ENCODE measurements around the gene RAMACL.

Gene RAMACL

DNA sequence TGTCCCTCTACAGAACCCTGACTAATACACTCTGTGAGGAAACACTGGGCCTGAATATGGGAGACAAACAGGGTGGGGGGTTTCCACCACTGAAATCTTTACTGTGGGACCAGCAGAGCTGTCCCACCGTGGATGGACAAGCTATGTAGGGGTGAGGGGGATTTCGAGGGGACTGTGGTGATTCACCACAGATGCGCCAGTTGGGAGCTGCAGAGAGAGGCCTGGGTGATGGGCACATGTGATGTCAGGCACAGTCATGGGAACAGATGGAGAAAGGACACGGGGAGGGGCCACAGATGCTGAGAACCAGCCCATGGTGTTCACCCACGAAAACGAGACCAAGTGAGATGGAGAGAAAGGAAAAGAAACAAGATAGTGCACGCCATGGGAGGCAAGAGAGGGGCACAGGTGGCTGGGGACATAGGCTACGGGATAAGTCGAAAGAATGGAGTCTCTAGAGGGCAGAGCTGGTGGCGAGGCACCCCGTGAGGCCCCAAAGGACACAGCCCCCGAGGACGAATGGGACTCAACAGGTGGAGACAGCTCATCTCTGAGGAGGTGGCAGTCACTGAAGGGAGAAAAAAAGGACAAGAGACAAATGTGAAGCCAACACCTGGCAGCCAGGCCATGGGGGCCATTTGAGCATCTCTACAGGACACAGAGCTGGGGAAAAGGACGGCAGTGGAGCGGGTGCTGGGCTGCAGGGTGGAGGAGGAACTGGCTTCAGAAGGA, 10.5 kb upstream of the RAMACL start:
- no peaks in the 10 kb centered on the region for H3K9me3 ChIP-seq (ENCODE audit: control insufficient read depth, low read length)
- WGBS, 2 experiments = 91 to 92% methylated on average over 15 of the region's 15 CpGs
- H3K36me3 ChIP-seq (ENCODE audit: control insufficient read depth, insufficient read depth, low read length) = no peaks in the 10 kb centered on the region
- no peak overlapping the region for H3K27ac ChIP-seq (ENCODE audit: insufficient read depth, low read depth, low read length, poor library complexity, severe bottlenecking)
- no peaks in the 10 kb centered on the region for H3K27me3 ChIP-seq (ENCODE audit: control insufficient read depth, insufficient read depth, low read length, poor library complexity, severe bottlenecking)
- H3K4me1 ChIP-seq (ENCODE audit: control insufficient read depth, insufficient read depth, low read length) = peaks cover 27% of the 10 kb centered on the region
- H3K4me3 ChIP-seq (ENCODE audit: insufficient read depth, low read depth, low read length) = no peak overlapping the region

DNA sequence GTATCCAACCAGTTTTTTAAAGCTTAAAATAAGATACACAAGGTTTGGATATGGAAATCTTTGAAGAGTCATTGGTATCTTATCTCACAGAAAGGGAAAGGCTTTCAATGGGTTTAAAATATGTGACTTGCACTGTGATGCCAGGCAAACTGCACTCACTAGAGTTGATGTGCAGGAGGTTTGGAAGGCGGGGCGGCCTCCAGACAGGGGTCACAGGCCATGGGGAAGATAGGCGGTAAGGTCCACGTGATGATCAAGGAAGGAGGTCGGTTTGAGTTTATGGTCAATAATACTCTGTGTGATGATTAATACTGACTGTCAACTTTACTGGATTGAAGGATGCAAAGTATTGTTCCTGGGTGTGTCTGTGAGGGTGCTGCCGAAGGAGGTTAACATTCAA, 9.5 kb upstream of the RAMACL start:
- no peaks in the 10 kb centered on the region for H3K36me3 ChIP-seq (ENCODE audit: control insufficient read depth, insufficient read depth, low read length)
- H3K9me3 ChIP-seq (ENCODE audit: control insufficient read depth, low read length) = no peaks in the 10 kb centered on the region
- no peak overlapping the region for H3K27ac ChIP-seq (ENCODE audit: insufficient read depth, low read depth, low read length, poor library complexity, severe bottlenecking)
- 96 to 97% methylated on average over 6 of the region's 6 CpGs for WGBS, 2 experiments
- H3K4me3 ChIP-seq (ENCODE audit: insufficient read depth, low read depth, low read length) = no peak overlapping the region
- H3K4me1 ChIP-seq (ENCODE audit: control insufficient read depth, insufficient read depth, low read length) = peaks cover 27% of the 10 kb centered on the region
- no peaks in the 10 kb centered on the region for H3K27me3 ChIP-seq (ENCODE audit: control insufficient read depth, insufficient read depth, low read length, poor library complexity, severe bottlenecking)

DNA sequence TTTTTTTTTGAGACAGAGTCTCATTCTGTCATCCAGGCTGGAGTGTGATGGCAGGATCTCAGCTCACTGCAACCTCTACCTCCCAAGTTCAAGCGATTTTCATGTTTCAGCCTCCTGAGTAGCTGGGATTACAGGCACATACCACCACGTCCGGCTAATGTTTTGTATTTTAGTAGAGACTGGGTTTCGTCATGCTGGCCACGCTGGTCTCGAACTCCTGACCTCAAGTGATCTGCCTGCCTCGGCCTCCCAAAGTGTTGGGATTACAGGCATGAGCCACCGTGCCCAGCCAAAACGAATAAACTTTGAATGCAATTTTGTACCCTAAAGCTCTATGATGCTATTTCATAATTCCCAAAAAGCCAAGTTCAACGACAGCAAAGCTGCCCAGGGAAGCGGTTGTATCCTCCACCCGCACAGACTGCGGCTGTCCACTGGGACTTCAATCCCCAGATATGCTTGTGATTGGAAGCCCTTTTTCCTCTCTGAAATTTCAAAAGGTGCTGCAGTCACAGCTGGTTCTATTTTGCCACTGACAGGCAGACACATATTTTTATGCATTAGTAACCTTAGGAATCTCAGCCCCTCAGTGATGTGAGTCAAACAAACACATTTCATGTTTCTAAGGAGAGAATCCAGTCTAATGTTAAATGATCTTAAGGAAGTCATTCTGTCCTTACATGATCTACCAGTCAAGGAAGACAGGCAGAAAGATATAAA, 8.7 kb upstream of the RAMACL start:
- Histone ChIP-seq H3K27me3 (ENCODE audit: control insufficient read depth, insufficient read depth, low read length, poor library complexity, severe bottlenecking) (no peaks in the 10 kb centered on the region), H3K27ac (ENCODE audit: insufficient read depth, low read depth, low read length, poor library complexity, severe bottlenecking) (no peak overlapping the region), H3K4me3 (ENCODE audit: insufficient read depth, low read depth, low read length) (no peak overlapping the region), H3K9me3 (ENCODE audit: control insufficient read depth, low read length) (no peaks in the 10 kb centered on the region), H3K4me1 (ENCODE audit: control insufficient read depth, insufficient read depth, low read length) (peaks cover 27% of the 10 kb centered on the region), H3K36me3 (ENCODE audit: control insufficient read depth, insufficient read depth, low read length) (no peaks in the 10 kb centered on the region)
- WGBS, 2 experiments = 90 to 95% methylated on average over 13 of the region's 13 CpGs

DNA sequence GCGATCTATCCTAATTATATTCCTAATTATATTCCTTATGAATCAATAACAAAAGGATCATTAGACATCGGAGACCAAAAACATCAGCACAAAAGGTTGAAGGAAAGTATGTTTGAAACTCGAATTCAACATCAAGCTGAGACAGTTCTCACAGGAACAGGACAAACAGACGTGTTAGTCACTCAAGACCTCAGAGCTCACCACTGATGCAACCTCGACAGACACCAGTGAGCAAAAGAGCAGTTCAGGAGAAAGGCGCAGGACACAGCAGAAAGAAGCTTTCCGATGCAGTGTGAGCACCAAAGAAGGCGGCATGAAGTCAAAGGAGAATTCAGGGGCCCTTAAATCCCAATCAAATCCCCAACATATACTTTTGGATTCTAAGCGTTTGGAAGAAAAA, 6.3 kb upstream of the RAMACL start:
- WGBS, 2 experiments = 93 to 94% methylated on average over 8 of the region's 9 CpGs
- H3K27ac ChIP-seq (ENCODE audit: insufficient read depth, low read depth, low read length, poor library complexity, severe bottlenecking) = no peak overlapping the region
- no peaks in the 10 kb centered on the region for H3K27me3 ChIP-seq (ENCODE audit: control insufficient read depth, insufficient read depth, low read length, poor library complexity, severe bottlenecking)
- no peaks in the 10 kb centered on the region for H3K36me3 ChIP-seq (ENCODE audit: control insufficient read depth, insufficient read depth, low read length)
- H3K4me3 ChIP-seq (ENCODE audit: insufficient read depth, low read depth, low read length) = no peak overlapping the region
- H3K9me3 ChIP-seq (ENCODE audit: control insufficient read depth, low read length) = no peaks in the 10 kb centered on the region
- H3K4me1 ChIP-seq (ENCODE audit: control insufficient read depth, insufficient read depth, low read length) = peaks cover 22% of the 10 kb centered on the region

DNA sequence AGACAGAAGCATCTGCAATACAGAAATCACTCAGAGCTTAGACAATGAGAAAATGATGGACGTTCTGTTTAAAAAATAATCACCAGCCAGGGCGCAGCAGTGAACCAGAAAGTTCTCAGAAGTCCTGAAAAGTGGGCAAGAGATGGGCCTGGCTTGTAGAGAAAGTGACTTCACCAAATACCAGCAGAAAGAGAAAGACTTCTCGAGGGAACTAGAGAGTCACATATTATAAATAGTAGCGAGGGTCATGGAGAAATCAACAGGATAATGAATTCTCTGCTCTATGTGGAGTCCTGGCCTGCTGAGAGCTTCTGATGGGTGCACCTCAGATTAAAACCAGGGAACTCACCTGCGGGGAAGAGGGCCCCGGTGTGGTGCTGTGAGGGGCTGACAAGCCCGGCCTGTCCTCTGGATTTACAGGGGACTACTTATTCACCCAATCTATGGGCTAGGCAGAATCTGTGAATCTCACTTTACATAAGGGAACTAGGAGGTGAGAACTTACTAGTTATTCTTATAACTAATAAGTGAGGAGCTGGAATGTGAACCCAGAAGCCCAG, 5.6 kb upstream of the RAMACL start:
- Histone ChIP-seq H3K36me3 (ENCODE audit: control insufficient read depth, insufficient read depth, low read length) (no peaks in the 10 kb centered on the region), H3K27ac (ENCODE audit: insufficient read depth, low read depth, low read length, poor library complexity, severe bottlenecking) (no peak overlapping the region), H3K4me3 (ENCODE audit: insufficient read depth, low read depth, low read length) (no peak overlapping the region), H3K27me3 (ENCODE audit: control insufficient read depth, insufficient read depth, low read length, poor library complexity, severe bottlenecking) (no peaks in the 10 kb centered on the region), H3K9me3 (ENCODE audit: control insufficient read depth, low read length) (no peaks in the 10 kb centered on the region), H3K4me1 (ENCODE audit: control insufficient read depth, insufficient read depth, low read length) (peaks cover 20% of the 10 kb centered on the region)
- WGBS, 2 experiments = 91 to 97% methylated on average over 7 of the region's 7 CpGs

DNA sequence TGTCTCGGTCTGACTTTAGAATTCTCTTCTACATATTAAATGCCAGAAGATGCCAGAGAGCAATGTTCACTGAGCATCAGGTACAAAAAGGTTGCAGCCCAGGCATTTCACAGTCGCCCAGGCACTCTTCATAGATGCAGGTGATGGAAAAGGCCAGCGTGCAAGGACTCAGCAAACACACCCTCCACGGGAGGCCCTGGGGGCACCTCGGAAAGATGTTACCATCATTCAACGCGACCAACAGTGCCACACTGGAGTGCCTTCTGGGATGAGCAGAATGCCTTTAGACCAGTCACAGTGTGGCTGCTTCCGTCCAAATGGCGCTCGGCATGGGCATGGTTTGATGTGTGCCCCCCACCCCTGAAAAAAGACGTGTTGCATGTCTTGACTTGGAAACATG, 4.5 kb upstream of the RAMACL start:
- Histone ChIP-seq H3K4me1 (ENCODE audit: control insufficient read depth, insufficient read depth, low read length) (peaks cover 20% of the 10 kb centered on the region), H3K27me3 (ENCODE audit: control insufficient read depth, insufficient read depth, low read length, poor library complexity, severe bottlenecking) (no peaks in the 10 kb centered on the region), H3K4me3 (ENCODE audit: insufficient read depth, low read depth, low read length) (no peak overlapping the region), H3K36me3 (ENCODE audit: control insufficient read depth, insufficient read depth, low read length) (no peaks in the 10 kb centered on the region), H3K9me3 (ENCODE audit: control insufficient read depth, low read length) (no peaks in the 10 kb centered on the region), H3K27ac (ENCODE audit: insufficient read depth, low read depth, low read length, poor library complexity, severe bottlenecking) (no peak overlapping the region)
- 95 to 96% methylated on average over 11 of the region's 11 CpGs for WGBS, 2 experiments

DNA sequence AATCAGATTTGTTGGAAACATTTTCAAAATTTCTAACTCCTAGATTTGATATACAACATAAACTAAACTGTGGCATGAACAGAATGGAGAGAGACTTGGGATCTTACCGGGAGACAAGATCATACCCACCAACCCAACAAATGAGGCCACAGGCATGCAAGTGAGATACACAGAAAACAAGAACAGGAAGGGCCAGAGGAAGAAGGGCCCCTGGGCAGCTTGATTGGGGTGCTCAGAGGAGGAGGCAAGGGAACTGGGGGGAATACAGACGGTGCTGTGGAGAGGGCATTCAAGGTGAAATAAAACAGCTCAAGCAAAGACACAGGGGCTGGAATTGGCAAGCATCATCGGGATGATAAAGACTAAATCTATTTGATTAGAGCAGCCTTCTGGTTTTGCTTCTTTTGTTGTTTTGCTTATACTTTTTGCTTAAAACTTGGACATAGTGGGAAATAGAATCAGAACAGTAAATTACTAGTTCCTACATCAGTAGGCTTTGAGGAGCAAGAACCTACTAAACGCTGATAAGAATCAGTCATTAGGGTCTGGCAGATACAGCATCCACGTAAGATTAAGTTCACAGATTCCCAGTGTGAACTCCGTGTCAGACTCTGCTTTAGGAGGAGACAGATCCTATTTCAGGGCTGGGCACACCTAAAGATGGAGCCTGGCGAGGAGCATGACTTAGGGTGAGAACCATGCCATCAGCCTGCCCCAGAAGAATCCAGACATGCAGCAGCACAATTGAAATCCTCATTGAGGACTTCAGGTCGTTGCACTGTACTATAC, 3.5 kb upstream of the RAMACL start:
- no peaks in the 10 kb centered on the region for H3K9me3 ChIP-seq (ENCODE audit: control insufficient read depth, low read length)
- H3K36me3 ChIP-seq (ENCODE audit: control insufficient read depth, insufficient read depth, low read length) = no peaks in the 10 kb centered on the region
- H3K4me1 ChIP-seq (ENCODE audit: control insufficient read depth, insufficient read depth, low read length) = peaks cover 20% of the 10 kb centered on the region
- no peak overlapping the region for H3K4me3 ChIP-seq (ENCODE audit: insufficient read depth, low read depth, low read length)
- no peaks in the 10 kb centered on the region for H3K27me3 ChIP-seq (ENCODE audit: control insufficient read depth, insufficient read depth, low read length, poor library complexity, severe bottlenecking)
- WGBS, 2 experiments = 86 to 88% methylated on average over 8 of the region's 8 CpGs
- H3K27ac ChIP-seq (ENCODE audit: insufficient read depth, low read depth, low read length, poor library complexity, severe bottlenecking) = no peak overlapping the region

DNA sequence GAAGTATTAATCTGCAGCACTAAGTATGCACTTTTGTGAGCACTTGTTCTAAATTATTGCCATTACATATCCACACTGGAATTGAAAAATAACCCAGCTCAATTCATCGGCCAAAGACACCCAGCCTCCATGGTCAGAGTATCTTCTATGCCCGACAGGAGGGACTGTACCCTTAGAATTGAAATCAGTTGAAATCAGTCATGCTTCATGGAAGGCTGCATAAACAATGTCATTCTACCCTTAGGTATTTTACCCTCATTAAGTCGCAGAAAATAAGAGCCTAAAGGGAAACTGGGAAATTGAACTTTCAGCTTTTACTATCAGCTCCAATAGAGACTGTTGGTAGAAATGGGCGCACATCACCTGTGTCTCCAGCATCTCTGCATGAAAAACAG, 2.9 kb upstream of the RAMACL start:
- Histone ChIP-seq H3K4me1 (ENCODE audit: control insufficient read depth, insufficient read depth, low read length) (peaks cover 20% of the 10 kb centered on the region), H3K27me3 (ENCODE audit: control insufficient read depth, insufficient read depth, low read length, poor library complexity, severe bottlenecking) (no peaks in the 10 kb centered on the region), H3K9me3 (ENCODE audit: control insufficient read depth, low read length) (no peaks in the 10 kb centered on the region), H3K4me3 (ENCODE audit: insufficient read depth, low read depth, low read length) (no peak overlapping the region), H3K36me3 (ENCODE audit: control insufficient read depth, insufficient read depth, low read length) (no peaks in the 10 kb centered on the region), H3K27ac (ENCODE audit: insufficient read depth, low read depth, low read length, poor library complexity, severe bottlenecking) (no peak overlapping the region)
- 94 to 95% methylated on average over 4 of the region's 4 CpGs for WGBS, 2 experiments

DNA sequence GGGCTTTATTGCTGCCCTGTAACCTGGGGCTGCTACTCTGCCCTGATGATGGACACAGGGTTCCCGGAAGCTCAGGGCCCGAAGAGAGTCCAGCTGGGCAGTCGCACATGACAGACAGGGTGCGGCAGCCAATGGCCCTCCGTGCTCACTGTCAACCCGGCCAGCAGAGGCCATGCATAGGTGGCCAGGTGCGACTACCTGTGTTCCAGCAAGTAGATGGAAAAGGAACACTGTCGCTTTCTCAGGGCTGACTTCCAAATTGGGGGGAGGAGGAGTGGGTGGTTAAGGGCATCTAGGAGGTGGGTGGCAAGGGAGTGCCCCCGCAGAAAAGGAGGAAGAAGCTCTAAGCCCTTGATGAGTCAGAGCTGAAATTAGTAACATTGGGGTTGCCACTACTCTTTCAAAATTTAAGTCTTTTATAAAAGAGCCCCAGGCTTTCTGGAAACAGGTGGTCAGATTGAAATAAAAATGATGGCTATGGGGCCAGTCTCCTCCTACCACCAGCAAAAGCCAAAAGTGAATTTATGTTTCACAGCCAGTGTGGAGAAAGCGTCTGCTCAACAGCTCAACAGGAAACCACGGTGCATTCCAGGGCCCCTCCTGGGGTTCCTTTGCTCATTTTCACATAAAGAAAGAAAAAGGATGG, 2.3 kb upstream of the RAMACL start:
- H3K27me3 ChIP-seq (ENCODE audit: control insufficient read depth, insufficient read depth, low read length, poor library complexity, severe bottlenecking) = no peaks in the 10 kb centered on the region
- H3K4me1 ChIP-seq (ENCODE audit: control insufficient read depth, insufficient read depth, low read length) = peaks cover 20% of the 10 kb centered on the region
- H3K27ac ChIP-seq (ENCODE audit: insufficient read depth, low read depth, low read length, poor library complexity, severe bottlenecking) = no peak overlapping the region
- WGBS, 2 experiments = 82 to 84% methylated on average over 11 of the region's 11 CpGs
- H3K9me3 ChIP-seq (ENCODE audit: control insufficient read depth, low read length) = no peaks in the 10 kb centered on the region
- no peak overlapping the region for H3K4me3 ChIP-seq (ENCODE audit: insufficient read depth, low read depth, low read length)
- no peaks in the 10 kb centered on the region for H3K36me3 ChIP-seq (ENCODE audit: control insufficient read depth, insufficient read depth, low read length)

Data from ectodermal cell (in vitro differentiated cells).